ENCODE data around the gene TMEM208. TPM values are rescaled to one million over a fixed set of nuclear protein-coding genes. Genes with fewer than 3 reads are reported as not detected.

TMEM208 gene
- 22.3 TPM for total RNA-seq
- polyA plus RNA-seq (ENCODE audit: insufficient read depth in 1 of 8, insufficient read length in 8 of 8, low replicate concordance in 1 of 8) = 10 to 100 TPM; 17.5 to 27.1 (median 22.1) TPM
- long read RNA-seq, donor 1, transcript TMEM208-201 (6 exons, 793 nt) = major isoform, 7 of 9 reads
- long read RNA-seq, donor 1, partial matches to known transcripts = 0 of 9 reads
- long read RNA-seq, donor 1, other reads (novel, unspliced or antisense) = 0 of 9 reads
- long read RNA-seq, donor 2, partial matches to known transcripts = 0 of 1 reads
- long read RNA-seq, donor 2, other reads (novel, unspliced or antisense) = 0 of 1 reads
- long read RNA-seq, donor 3, transcript TMEM208-201 (6 exons, 793 nt) = major isoform, 14 of 17 reads
- long read RNA-seq, donor 3, partial matches to known transcripts = 0 of 17 reads
- long read RNA-seq, donor 3, other reads (novel, unspliced or antisense) = 0 of 17 reads
- long read RNA-seq, donor 4, transcript TMEM208-201 (6 exons, 793 nt) = major isoform, 8 of 12 reads
- long read RNA-seq, donor 4, partial matches to known transcripts = 0 of 12 reads
- long read RNA-seq, donor 4, other reads (novel, unspliced or antisense) = 0 of 12 reads
- long read RNA-seq, donor 5, transcript TMEM208-203 (6 exons, 775 nt) = minor isoform, 5 of 75 reads
- long read RNA-seq, donor 5, transcript TMEM208-201 (6 exons, 793 nt) = major isoform, 49 of 75 reads
- long read RNA-seq, donor 5, partial matches to known transcripts = 13 of 75 reads
- long read RNA-seq, donor 5, other reads (novel, unspliced or antisense) = 0 of 75 reads
- long read RNA-seq, donor 6, transcript TMEM208-201 (6 exons, 793 nt) = major isoform, 20 of 28 reads
- long read RNA-seq, donor 6, partial matches to known transcripts = 0 of 28 reads
- long read RNA-seq, donor 6, other reads (novel, unspliced or antisense) = 0 of 28 reads
- long read RNA-seq, donor 7, transcript TMEM208-201 (6 exons, 793 nt) = major isoform, 23 of 31 reads
- long read RNA-seq, donor 7, transcript TMEM208-203 (6 exons, 775 nt) = minor isoform, 5 of 31 reads
- long read RNA-seq, donor 7, partial matches to known transcripts = 0 of 31 reads
- long read RNA-seq, donor 7, other reads (novel, unspliced or antisense) = 0 of 31 reads
- long read RNA-seq, donor 8, transcript TMEM208-201 (6 exons, 793 nt) = major isoform, 14 of 18 reads
- long read RNA-seq, donor 8, partial matches to known transcripts = 0 of 18 reads
- long read RNA-seq, donor 8, other reads (novel, unspliced or antisense) = 0 of 18 reads
- long read RNA-seq, donor 9, transcript TMEM208-201 (6 exons, 793 nt) = major isoform, 8 of 14 reads
- long read RNA-seq, donor 9, partial matches to known transcripts = 5 of 14 reads
- long read RNA-seq, donor 9, other reads (novel, unspliced or antisense) = 0 of 14 reads
- long read RNA-seq, donor 10, transcript TMEM208-201 (6 exons, 793 nt) = major isoform, 14 of 15 reads
- long read RNA-seq, donor 10, partial matches to known transcripts = 0 of 15 reads
- long read RNA-seq, donor 10, other reads (novel, unspliced or antisense) = 0 of 15 reads
- long read RNA-seq, donor 11, transcript TMEM208-201 (6 exons, 793 nt) = major isoform, 19 of 30 reads
- long read RNA-seq, donor 11, partial matches to known transcripts = 6 of 30 reads
- long read RNA-seq, donor 11, other reads (novel, unspliced or antisense) = 0 of 30 reads

DNA sequence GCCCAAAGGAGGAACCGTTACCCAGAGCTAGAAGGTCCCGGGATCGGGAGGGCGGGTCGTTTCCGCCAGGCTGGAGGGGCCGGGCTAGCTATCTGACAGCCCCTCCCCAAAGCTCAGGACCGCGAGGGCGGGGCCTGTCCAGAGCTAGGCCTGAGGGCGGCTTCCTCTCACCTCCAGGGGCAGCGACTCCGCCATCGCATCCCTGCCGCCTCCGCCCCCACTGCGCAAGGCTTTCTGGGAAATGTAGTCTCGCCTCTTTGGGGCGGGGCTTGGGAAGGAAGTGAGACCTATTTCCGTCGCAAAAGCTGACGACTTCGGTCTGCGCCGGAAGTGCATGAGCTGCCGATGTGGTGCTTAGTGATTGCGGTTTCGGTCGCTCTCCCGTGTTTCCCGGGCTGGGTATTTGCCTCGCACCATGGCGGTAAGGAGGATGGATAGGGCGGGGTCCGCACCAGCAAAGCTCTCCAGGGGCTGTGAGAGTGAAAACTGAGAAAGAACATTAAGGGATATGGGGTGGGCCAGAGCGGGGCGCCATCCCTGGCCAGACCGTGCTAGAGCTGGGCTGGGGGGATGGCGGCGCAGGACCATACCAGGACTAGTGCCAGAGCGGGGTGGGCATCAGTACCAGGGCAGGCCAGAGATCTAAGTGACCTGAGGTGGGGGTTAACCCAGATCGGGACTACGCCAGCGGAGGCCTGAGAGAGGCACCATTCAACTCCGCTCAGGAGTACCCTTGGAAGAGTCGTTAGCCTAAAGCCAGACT is at the start of gene TMEM208:
TSS of gene TMEM208 (plus strand) at position 327 of the 763 bp plus-strand sequence. CDS start at position 416, 89 bp downstream.
- Histone ChIP-seq H3K4me3 (ENCODE audit: low read length) (peak within 1 kb of the TSS; percentile 78), H3K4me1 (ENCODE audit: control insufficient read depth, insufficient read depth, low read length) (peaks cover 23% of the 10 kb centered on the region), H3K9me3 (replicated peaks; ENCODE audit: control insufficient read depth, low read depth, low read length) (no peaks in the 10 kb centered on the region), H3K27ac (ENCODE audit: low read length) (peak within 1 kb of the TSS; percentile 86), H3K36me3 (ENCODE audit: control insufficient read depth, insufficient read depth, low read length) (peaks cover 41% of the 10 kb centered on the region), H3K27me3 (ENCODE audit: control insufficient read depth, insufficient read depth, low read length) (no peaks in the 10 kb centered on the region)
- WGBS (ENCODE audit: insufficient coverage) = 0% methylated on average over 39 of the region's 46 CpGs
- DNase-seq = peak; percentile 99

- WGBS (ENCODE audit: insufficient coverage) = 3% methylated on average over 73 of the region's 73 CpGs
- Histone ChIP-seq H3K9me3 (replicated peaks; ENCODE audit: control insufficient read depth, low read depth, low read length) (no peaks in the 10 kb centered on the region), H3K4me1 (ENCODE audit: control insufficient read depth, insufficient read depth, low read length) (peaks cover 42% of the 10 kb centered on the region), H3K36me3 (ENCODE audit: control insufficient read depth, insufficient read depth, low read length) (peaks cover 18% of the 10 kb centered on the region), H3K27me3 (ENCODE audit: control insufficient read depth, insufficient read depth, low read length) (peaks cover 46% of the 10 kb centered on the region), H3K4me3 (ENCODE audit: low read length) (peak overlapping the region; percentile 26), H3K27ac (ENCODE audit: low read length) (no peak overlapping the region)
- peak; percentile 74 for DNase-seq
Measured at GRCh38 chr16:67177743-67178699, 48.9 kb upstream of the TMEM208 start.

DNA sequence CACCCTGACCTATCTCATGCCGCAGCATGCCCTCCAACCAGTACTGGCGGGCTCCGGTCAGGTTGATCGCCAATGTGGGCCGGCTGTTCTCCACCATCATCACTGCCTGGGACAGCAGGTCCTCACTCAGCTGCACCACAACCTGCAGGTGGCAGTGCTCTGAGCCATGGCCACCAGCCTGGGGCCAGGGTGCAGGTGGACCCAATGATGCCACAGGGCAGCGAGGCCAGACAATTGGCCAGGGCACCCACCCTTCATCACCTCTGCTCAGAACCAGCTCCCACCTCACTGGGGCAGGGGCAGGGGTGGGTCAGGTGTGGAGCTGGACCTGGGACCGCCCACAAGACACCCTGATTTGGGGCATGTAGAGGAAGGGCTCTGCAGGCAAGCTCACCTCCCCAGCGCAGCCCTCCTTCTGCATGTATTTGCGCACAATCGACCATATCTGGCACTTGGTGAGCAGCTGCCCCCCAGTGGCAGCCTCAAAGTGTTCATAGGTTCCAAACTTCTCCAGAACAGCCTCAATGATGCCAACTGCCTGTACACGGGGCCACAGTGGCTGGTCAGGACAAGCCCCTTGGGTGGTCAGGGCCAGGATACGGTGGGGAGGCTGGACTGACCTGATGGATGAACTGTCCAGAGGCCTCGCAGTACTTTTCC is 47.4 kb upstream of the TMEM208 start:
- no peak for DNase-seq
- H3K4me3 ChIP-seq (ENCODE audit: low read length) = no peak overlapping the region
- H3K27ac ChIP-seq (ENCODE audit: low read length) = no peak overlapping the region
- peaks cover 37% of the 10 kb centered on the region for H3K4me1 ChIP-seq (ENCODE audit: control insufficient read depth, insufficient read depth, low read length)
- 81% methylated on average over 8 of the region's 13 CpGs for WGBS (ENCODE audit: insufficient coverage)
- H3K27me3 ChIP-seq (ENCODE audit: control insufficient read depth, insufficient read depth, low read length) = peaks cover 31% of the 10 kb centered on the region
- peaks cover 18% of the 10 kb centered on the region for H3K36me3 ChIP-seq (ENCODE audit: control insufficient read depth, insufficient read depth, low read length)
- no peaks in the 10 kb centered on the region for H3K9me3 ChIP-seq (replicated peaks; ENCODE audit: control insufficient read depth, low read depth, low read length)

GRCh38 chr16:67180166-67180565 is 46.8 kb upstream of the TMEM208 start:
- H3K27me3 ChIP-seq (ENCODE audit: control insufficient read depth, insufficient read depth, low read length) = peaks cover 25% of the 10 kb centered on the region
- no peak overlapping the region for H3K4me3 ChIP-seq (ENCODE audit: low read length)
- WGBS (ENCODE audit: insufficient coverage) = 90% methylated on average over 15 of the region's 16 CpGs
- H3K36me3 ChIP-seq (ENCODE audit: control insufficient read depth, insufficient read depth, low read length) = peaks cover 18% of the 10 kb centered on the region
- no peak for DNase-seq
- H3K27ac ChIP-seq (ENCODE audit: low read length) = no peak overlapping the region
- peaks cover 37% of the 10 kb centered on the region for H3K4me1 ChIP-seq (ENCODE audit: control insufficient read depth, insufficient read depth, low read length)
- no peaks in the 10 kb centered on the region for H3K9me3 ChIP-seq (replicated peaks; ENCODE audit: control insufficient read depth, low read depth, low read length)

- H3K4me3 ChIP-seq (ENCODE audit: low read length) = no peak overlapping the region
- DNase-seq = no peak
- H3K9me3 ChIP-seq (replicated peaks; ENCODE audit: control insufficient read depth, low read depth, low read length) = no peaks in the 10 kb centered on the region
- WGBS (ENCODE audit: insufficient coverage) = 18% methylated on average over 2 of the region's 2 CpGs
- H3K36me3 ChIP-seq (ENCODE audit: control insufficient read depth, insufficient read depth, low read length) = peaks cover 10% of the 10 kb centered on the region
- no peak overlapping the region for H3K27ac ChIP-seq (ENCODE audit: low read length)
- peaks cover 44% of the 10 kb centered on the region for H3K4me1 ChIP-seq (ENCODE audit: control insufficient read depth, insufficient read depth, low read length)
- peaks cover 13% of the 10 kb centered on the region for H3K27me3 ChIP-seq (ENCODE audit: control insufficient read depth, insufficient read depth, low read length)
Measured at GRCh38 chr16:67181346-67181745, 45.6 kb upstream of the TMEM208 start.

GRCh38 chr16:67182288-67182687 is 44.6 kb upstream of the TMEM208 start:
- WGBS (ENCODE audit: insufficient coverage) = 80% methylated on average over 2 of the region's 2 CpGs
- Histone ChIP-seq H3K27me3 (ENCODE audit: control insufficient read depth, insufficient read depth, low read length) (peaks cover 5% of the 10 kb centered on the region), H3K36me3 (ENCODE audit: control insufficient read depth, insufficient read depth, low read length) (peaks cover 7% of the 10 kb centered on the region), H3K4me3 (ENCODE audit: low read length) (no peak overlapping the region), H3K9me3 (replicated peaks; ENCODE audit: control insufficient read depth, low read depth, low read length) (no peaks in the 10 kb centered on the region), H3K27ac (ENCODE audit: low read length) (no peak overlapping the region), H3K4me1 (ENCODE audit: control insufficient read depth, insufficient read depth, low read length) (peaks cover 53% of the 10 kb centered on the region)
- no peak for DNase-seq

GRCh38 chr16:67183284-67183626 is 43.7 kb upstream of the TMEM208 start:
- Histone ChIP-seq H3K4me3 (ENCODE audit: low read length) (peak overlapping the region; percentile 70), H3K9me3 (replicated peaks; ENCODE audit: control insufficient read depth, low read depth, low read length) (no peaks in the 10 kb centered on the region), H3K4me1 (ENCODE audit: control insufficient read depth, insufficient read depth, low read length) (peaks cover 54% of the 10 kb centered on the region), H3K27ac (ENCODE audit: low read length) (peak overlapping the region; percentile 94), H3K27me3 (ENCODE audit: control insufficient read depth, insufficient read depth, low read length) (no peaks in the 10 kb centered on the region), H3K36me3 (ENCODE audit: control insufficient read depth, insufficient read depth, low read length) (peaks cover 7% of the 10 kb centered on the region)
- DNase-seq = no peak
- 6% methylated on average over 6 of the region's 11 CpGs for WGBS (ENCODE audit: insufficient coverage)
